H9 (cell line): Measurements from ENCODE around the gene KCNAB1. TPM values are rescaled to one million over a fixed set of nuclear protein-coding genes. Genes with fewer than 3 reads are reported as not detected.

Source experiments
- DNase-seq: peaks from one replicate; pipeline ENCODE4 v3.0.0-alpha.2; 2017
- H2AFZ ChIP-seq: one replicate; pipeline ENCODE4 v1.6.1; 2013; ENCODE audit warnings: mild to moderate bottlenecking, low read length, control low read depth, moderate library complexity
- H2AK5ac ChIP-seq: 2 replicates; pipeline ENCODE4 v1.6.1; 2013; ENCODE audit warnings: low read length, control low read depth, mixed read lengths; ENCODE audit not compliant: insufficient read length
- H2BK120ac ChIP-seq: one replicate; pipeline ENCODE4 v1.6.1; 2013; ENCODE audit warnings: low read depth, mild to moderate bottlenecking, low read length, control low read depth, inconsistent platforms; ENCODE audit not compliant: poor library complexity, severe bottlenecking
- H2BK12ac ChIP-seq: 2 replicates; pipeline ENCODE4 v1.6.1; 2013; ENCODE audit warnings: low read length, control low read depth, mixed read lengths, low read depth; ENCODE audit not compliant: insufficient read length
- H2BK15ac ChIP-seq: 2 replicates; pipeline ENCODE4 v1.6.1; 2013; ENCODE audit warnings: low read depth, low read length, control low read depth
- H2BK20ac ChIP-seq: one replicate; pipeline ENCODE4 v1.6.1; 2013; ENCODE audit warnings: low read depth, mild to moderate bottlenecking, low read length, control low read depth, inconsistent platforms; ENCODE audit not compliant: poor library complexity, severe bottlenecking
- H2BK5ac ChIP-seq: 2 replicates; pipeline ENCODE4 v1.6.1; 2013; ENCODE audit warnings: low read length, control low read depth, mixed read lengths; ENCODE audit not compliant: insufficient read length
- H3K14ac ChIP-seq: 2 replicates; pipeline ENCODE4 v1.6.1; 2013; ENCODE audit warnings: low read length, control low read depth; ENCODE audit not compliant: insufficient read depth
- H3K18ac ChIP-seq: 2 replicates; pipeline ENCODE4 v1.6.1; 2013; ENCODE audit warnings: low read depth, mild to moderate bottlenecking, mixed read lengths, low read length, control low read depth; ENCODE audit not compliant: insufficient read length
- H3K23ac ChIP-seq: 2 replicates; pipeline ENCODE4 v1.6.1; 2013; ENCODE audit warnings: low read length, control low read depth, mixed read lengths, low read depth; ENCODE audit not compliant: insufficient read length
- H3K23me2 ChIP-seq: 2 replicates; pipeline ENCODE4 v1.6.1; 2013; ENCODE audit warnings: low read depth, mild to moderate bottlenecking, mixed read lengths, low read length, control low read depth; ENCODE audit not compliant: insufficient read length, poor library complexity, severe bottlenecking
- H3K27ac ChIP-seq: 2 replicates; pipeline ENCODE4 v1.5.1; 2013; ENCODE audit warnings: low read length, control low read depth, mixed read lengths, low read depth; ENCODE audit not compliant: insufficient read length
- H3K27me3 ChIP-seq: 2 replicates; pipeline ENCODE4 v1.6.1; 2013; ENCODE audit warnings: low read length, control low read depth, inconsistent platforms; ENCODE audit not compliant: insufficient read depth
- H3K4ac ChIP-seq: 2 replicates; pipeline ENCODE4 v1.6.1; 2013; ENCODE audit warnings: low read depth, mild to moderate bottlenecking, control low read depth, inconsistent platforms, low read length, moderate library complexity
- H3K4me1 ChIP-seq: 2 replicates; pipeline ENCODE4 v1.6.1; 2013; ENCODE audit warnings: low read length, control low read depth, inconsistent platforms; ENCODE audit not compliant: insufficient read depth
- H3K4me2 ChIP-seq: 2 replicates; pipeline ENCODE4 v1.6.1; 2013; ENCODE audit warnings: low read length, control low read depth, mixed read lengths; ENCODE audit not compliant: insufficient read length, insufficient read depth
- H3K56ac ChIP-seq: 2 replicates; pipeline ENCODE4 v1.6.1; 2013; ENCODE audit warnings: low read depth, mild to moderate bottlenecking, mixed read lengths, low read length, control low read depth; ENCODE audit not compliant: insufficient read length
- H3K79me1 ChIP-seq: 2 replicates; pipeline ENCODE4 v1.6.1; 2013; ENCODE audit warnings: low read depth, mild to moderate bottlenecking, moderate library complexity, low read length, control low read depth, inconsistent platforms; ENCODE audit not compliant: insufficient read depth, poor library complexity, severe bottlenecking
- H3K79me2 ChIP-seq: 2 replicates; pipeline ENCODE4 v1.6.1; 2013; ENCODE audit warnings: low read length, control low read depth, inconsistent platforms; ENCODE audit not compliant: insufficient read depth
- H3K9ac ChIP-seq: 2 replicates; pipeline ENCODE4 v1.6.1; 2013; ENCODE audit warnings: low read length, control low read depth, mixed read lengths; ENCODE audit not compliant: insufficient read length; ENCODE audit errors: extremely low read depth
- H3K9me3 ChIP-seq: one replicate; pipeline ENCODE4 v1.6.1; 2013; ENCODE audit warnings: low read depth, low read length, inconsistent platforms; ENCODE audit not compliant: control insufficient read depth
- H3T11ph ChIP-seq: one replicate; pipeline ENCODE4 v1.6.1; 2013; ENCODE audit warnings: mild to moderate bottlenecking, low read length, control low read depth, inconsistent platforms
- H4K20me1 ChIP-seq: one replicate; pipeline ENCODE4 v1.6.1; 2013; ENCODE audit not compliant: control insufficient read depth, insufficient read length, insufficient read depth
- H4K5ac ChIP-seq: 2 replicates; pipeline ENCODE4 v1.6.1; 2013; ENCODE audit warnings: low read depth, mild to moderate bottlenecking, mixed read lengths, low read length, control low read depth; ENCODE audit not compliant: insufficient read length
- H4K8ac ChIP-seq: replicated peaks from 2 replicates; pipeline ENCODE4 v1.6.1; 2013; ENCODE audit warnings: low read length, control low read depth, mixed read lengths, low read depth; ENCODE audit not compliant: insufficient read length
- H4K91ac ChIP-seq: 2 replicates; pipeline ENCODE4 v1.6.1; 2013; ENCODE audit warnings: low read depth, mild to moderate bottlenecking, moderate library complexity, mixed read lengths, low read length, control low read depth; ENCODE audit not compliant: insufficient read length
- H3K27ac Mint-ChIP-seq, 3 experiments: 2 replicates in 2 of 3; 3 replicates in 1 of 3; pipeline ENCODE4 v1.8.0; 2020 to 2021; ENCODE audit warnings: mixed read lengths in 3 of 3, mild to moderate bottlenecking in 1 of 3, moderate library complexity in 1 of 3
- H3K27me3 Mint-ChIP-seq: 2 replicates; pipeline ENCODE4 v1.8.0; 2021; ENCODE audit warnings: low read depth, mild to moderate bottlenecking, moderate library complexity, mixed read lengths
- H3K36me3 Mint-ChIP-seq, 3 experiments: 2 replicates in 2 of 3; 3 replicates in 1 of 3; pipeline ENCODE4 v1.8.0; 2020 to 2021; ENCODE audit warnings: low read depth in 3 of 3, mixed read lengths in 3 of 3; ENCODE audit not compliant: insufficient read depth in 1 of 3
- H3K4me1 Mint-ChIP-seq, 2 experiments: 2 replicates each; pipeline ENCODE4 v1.8.0; 2020; ENCODE audit warnings: mixed read lengths in 2 of 2
- H3K4me3 Mint-ChIP-seq, 2 experiments: 2 replicates in 1 of 2; 3 replicates in 1 of 2; pipeline ENCODE4 v1.8.0; 2020 to 2021; ENCODE audit warnings: mild to moderate bottlenecking in 2 of 2, mixed read lengths in 2 of 2, moderate library complexity in 1 of 2
- H3K9me3 Mint-ChIP-seq, 2 experiments: 2 replicates in 1 of 2; 3 replicates in 1 of 2; pipeline ENCODE4 v1.8.0; 2020; ENCODE audit warnings: mild to moderate bottlenecking in 2 of 2, mixed read lengths in 2 of 2, moderate library complexity in 1 of 2
- WGBS: extraction: QIAGEN DNeasy Blood & Tissue Kit; methylation state at CpG from one replicate; pipeline ENCODE4 v1.1.7; 2013; ENCODE audit warnings: missing lambda C conversion rate, low lambda C conversion rate, mixed read lengths; ENCODE audit not compliant: insufficient read length; ENCODE audit errors: extremely low coverage; 5-methylcytosine and 5-hydroxymethylcytosine counted together
- total RNA-seq: library from RNA; stranded (reverse); gene quantifications from 2 replicates; pipeline ENCODE4 v1.2.1, GENCODE V29; 2021
- TF ChIP-seq, protein P1 (sequence below): fragments of 200-600 bp; sonication (generic); conservative IDR thresholded peaks from 3 replicates; pipeline ENCODE4 v1.8.0; 2021; ENCODE audit warnings: antibody characterized with exemption, mild to moderate bottlenecking

Gene KCNAB1
- total RNA-seq, 1 experiment from 2014 or later = 3.7 TPM

DNA sequence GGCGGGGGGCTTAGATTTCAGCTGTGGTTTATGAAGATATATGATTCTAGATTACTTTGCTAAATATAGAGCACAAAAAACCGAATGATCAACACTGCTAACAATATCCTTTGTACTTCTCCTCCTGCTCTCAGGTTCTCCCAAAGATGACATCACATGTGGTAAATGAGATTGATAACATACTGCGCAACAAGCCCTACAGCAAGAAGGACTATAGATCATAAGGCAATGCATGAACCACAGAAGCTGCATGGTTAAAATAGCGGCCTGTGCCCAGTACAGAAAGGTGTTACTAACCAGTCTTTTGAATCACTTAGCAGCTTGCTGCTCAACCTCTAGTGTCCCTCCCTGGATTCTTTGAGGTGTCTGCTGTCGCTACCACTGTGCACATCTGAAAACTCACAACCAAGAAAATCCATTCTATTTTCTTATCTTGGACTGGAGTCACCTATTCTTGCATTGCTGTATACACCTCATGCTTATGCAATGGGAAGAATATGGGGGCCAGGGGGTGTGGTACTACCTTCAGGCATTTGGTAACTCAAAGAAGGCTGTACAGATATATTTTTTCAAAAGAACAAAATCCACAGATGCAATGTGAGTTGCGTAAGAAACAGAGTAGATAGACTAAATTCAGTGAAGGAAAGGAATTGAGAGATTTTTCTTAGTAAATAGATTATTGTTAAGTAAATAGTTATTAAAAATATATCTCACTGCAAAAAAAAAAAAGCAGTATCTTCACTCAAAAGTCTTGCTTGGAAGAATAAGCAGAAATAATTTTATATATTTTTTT, 416.3 kb downstream of the KCNAB1 start:
- DNase-seq = no peak
- Mint-ChIP-seq H3K27ac (no peak overlapping the region), H3K27me3 (no peaks in the 10 kb centered on the region), H3K36me3 (peaks cover 3 to 18% (median 8%) of the 10 kb centered on the region in 3 experiments; a peak in 5 of 7 replicates), H3K4me3 (no peak overlapping the region), H3K4me1 (peaks cover 20 to 25% of the 10 kb centered on the region in 2 experiments), H3K9me3 (no peaks in the 10 kb centered on the region)
- Histone ChIP-seq H3K79me2 (no peaks in the 10 kb centered on the region), H3K4me2 (no peak overlapping the region), H3K23ac (no peak overlapping the region), H3K9ac (no peak overlapping the region), H2BK20ac (no peak overlapping the region), H2AFZ (no peak overlapping the region), H3K56ac (no peak overlapping the region), H4K5ac (no peak overlapping the region), H3T11ph (no peak overlapping the region), H3K27me3 (no peaks in the 10 kb centered on the region), H2AK5ac (no peak overlapping the region), H2BK5ac (no peak overlapping the region), H4K20me1 (no peaks in the 10 kb centered on the region), H3K18ac (no peak overlapping the region), H3K14ac (no peak overlapping the region), H3K27ac (no peak overlapping the region), H2BK120ac (no peak overlapping the region), H3K4me1 (peaks cover 5% of the 10 kb centered on the region; the same call in 1 of the 2 replicates), H3K4ac (no peak overlapping the region), H4K8ac (no peak overlapping the region), H2BK12ac (no peak overlapping the region), H3K9me3 (no peaks in the 10 kb centered on the region), H2BK15ac (no peak overlapping the region), H4K91ac (no peak overlapping the region), H3K79me1 (no peaks in the 10 kb centered on the region), H3K23me2 (no peaks in the 10 kb centered on the region)
- TF ChIP-seq, protein P1, sequence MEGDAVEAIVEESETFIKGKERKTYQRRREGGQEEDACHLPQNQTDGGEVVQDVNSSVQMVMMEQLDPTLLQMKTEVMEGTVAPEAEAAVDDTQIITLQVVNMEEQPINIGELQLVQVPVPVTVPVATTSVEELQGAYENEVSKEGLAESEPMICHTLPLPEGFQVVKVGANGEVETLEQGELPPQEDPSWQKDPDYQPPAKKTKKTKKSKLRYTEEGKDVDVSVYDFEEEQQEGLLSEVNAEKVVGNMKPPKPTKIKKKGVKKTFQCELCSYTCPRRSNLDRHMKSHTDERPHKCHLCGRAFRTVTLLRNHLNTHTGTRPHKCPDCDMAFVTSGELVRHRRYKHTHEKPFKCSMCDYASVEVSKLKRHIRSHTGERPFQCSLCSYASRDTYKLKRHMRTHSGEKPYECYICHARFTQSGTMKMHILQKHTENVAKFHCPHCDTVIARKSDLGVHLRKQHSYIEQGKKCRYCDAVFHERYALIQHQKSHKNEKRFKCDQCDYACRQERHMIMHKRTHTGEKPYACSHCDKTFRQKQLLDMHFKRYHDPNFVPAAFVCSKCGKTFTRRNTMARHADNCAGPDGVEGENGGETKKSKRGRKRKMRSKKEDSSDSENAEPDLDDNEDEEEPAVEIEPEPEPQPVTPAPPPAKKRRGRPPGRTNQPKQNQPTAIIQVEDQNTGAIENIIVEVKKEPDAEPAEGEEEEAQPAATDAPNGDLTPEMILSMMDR = no peak
- no CpG with 5 or more reads among the region's 6 CpGs for WGBS
